Hematopoietic multipotent progenitor cell treated with erythropoietin and hydrocortisone succinate and interleukin-3 and kit ligand, for 6 days (in vitro differentiated cells): ENCODE data around the gene SH3PXD2A.
"Not testable (repeated sequence)": the region's sequence is repeated elsewhere in the genome, so short reads cannot be mapped to it uniquely, and the experiment has no call there.

Experiments used
- DNase-seq: peaks from one replicate; pipeline ENCODE4 v3.0.0-alpha.2; 2015

SH3PXD2A gene

GRCh38 chr10:103614306-103615158, 240.8 kb downstream of the SH3PXD2A start:
- DNase-seq, result no peak

- DNase-seq, result no peak
Observed at GRCh38 chr10:103613616-103614015, 241.8 kb downstream of the SH3PXD2A start.

GRCh38 chr10:103612462-103613365, 242.7 kb downstream of the SH3PXD2A start:
- no peak for DNase-seq

GRCh38 chr10:103610921-103611511, 244.4 kb downstream of the SH3PXD2A start:
- no peak for DNase-seq

GRCh38 chr10:103610083-103610472, 245.3 kb downstream of the SH3PXD2A start:
- no peak for DNase-seq

- no peak for DNase-seq
Observed at GRCh38 chr10:103609231-103610082, 245.9 kb downstream of the SH3PXD2A start.

GRCh38 chr10:103608056-103608455, 247.3 kb downstream of the SH3PXD2A start:
- not testable (repeated sequence) for DNase-seq

- DNase-seq, result not testable (repeated sequence)
Observed at GRCh38 chr10:103607051-103607450, 248.3 kb downstream of the SH3PXD2A start.

GRCh38 chr10:103606097-103606438, 249.3 kb downstream of the SH3PXD2A start:
- not testable (repeated sequence) for DNase-seq

- peak; percentile 80 for DNase-seq
Observed at GRCh38 chr10:103605359-103606096, 249.8 kb downstream of the SH3PXD2A start.

GRCh38 chr10:103603382-103603781, 252.0 kb downstream of the SH3PXD2A start:
- no peak for DNase-seq

GRCh38 chr10:103602852-103603155, 252.6 kb downstream of the SH3PXD2A start:
- DNase-seq, result no peak

GRCh38 chr10:103602028-103602851, 253.1 kb downstream of the SH3PXD2A start:
- DNase-seq, result no peak

GRCh38 chr10:103600956-103601569, 254.3 kb downstream of the SH3PXD2A start:
- no peak for DNase-seq

- DNase-seq, result no peak
Observed at GRCh38 chr10:103600325-103600724, 255.1 kb downstream of the SH3PXD2A start.

- no peak for DNase-seq
Observed at GRCh38 chr10:103599907-103600306, 255.5 kb downstream of the SH3PXD2A start.

GRCh38 chr10:103599211-103599610, 256.2 kb downstream of the SH3PXD2A start:
- DNase-seq, result no peak

GRCh38 chr10:103598654-103599115, 256.7 kb downstream of the SH3PXD2A start:
- peak; percentile 76 for DNase-seq

- no peak for DNase-seq
Observed at GRCh38 chr10:103597003-103597402, 258.4 kb downstream of the SH3PXD2A start.
